ENCODE data around the gene EDN1.

The EDN1 gene

DNA sequence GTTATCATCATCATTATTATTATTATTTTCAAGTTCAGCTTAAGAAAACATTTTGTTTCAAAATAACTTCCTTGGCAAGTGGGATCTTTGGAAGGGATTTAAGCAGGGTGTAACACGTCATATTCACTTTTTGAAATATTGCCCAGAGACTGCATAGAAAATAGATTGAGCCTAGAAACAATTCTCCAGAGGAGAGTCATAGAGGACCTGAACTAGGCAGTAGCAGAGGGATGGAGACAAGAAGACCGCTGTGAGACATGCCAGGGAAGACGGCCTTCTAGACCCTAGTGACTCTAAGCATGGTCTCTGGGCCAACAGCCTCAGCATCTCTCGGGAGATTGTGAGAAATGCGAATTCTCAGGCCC, 55.5 kb downstream of the EDN1 start:
- H3K4me1 ChIP-seq (ENCODE audit: insufficient read depth, low read length), result no peaks in the 10 kb centered on the region
- H4K20me1 ChIP-seq (ENCODE audit: insufficient read depth, low read length), result no peaks in the 10 kb centered on the region
- no peaks in the 10 kb centered on the region for H3K27me3 ChIP-seq (ENCODE audit: insufficient read depth, low read length, poor library complexity)
- H3K27ac ChIP-seq (ENCODE audit: low read length), result no peak overlapping the region
- H3K9ac ChIP-seq (ENCODE audit: low read depth, low read length), result no peak overlapping the region
- no peaks in the 10 kb centered on the region for H3K36me3 ChIP-seq (ENCODE audit: insufficient read depth, low read length)
- no peak overlapping the region for H3K4me2 ChIP-seq (ENCODE audit: insufficient read depth, low read length)
- no peaks in the 10 kb centered on the region for H3K79me2 ChIP-seq (ENCODE audit: insufficient read depth, low read length)
- no peaks in the 10 kb centered on the region for H3K9me3 ChIP-seq (ENCODE audit: insufficient read depth, low read length, severe bottlenecking)
- TF ChIP-seq EZH2 (IDR thresholded peaks at IDR 0.05; ENCODE audit: borderline replicate concordance, low read depth, low read length, severe bottlenecking), result no peak
- TF ChIP-seq, protein P1, sequence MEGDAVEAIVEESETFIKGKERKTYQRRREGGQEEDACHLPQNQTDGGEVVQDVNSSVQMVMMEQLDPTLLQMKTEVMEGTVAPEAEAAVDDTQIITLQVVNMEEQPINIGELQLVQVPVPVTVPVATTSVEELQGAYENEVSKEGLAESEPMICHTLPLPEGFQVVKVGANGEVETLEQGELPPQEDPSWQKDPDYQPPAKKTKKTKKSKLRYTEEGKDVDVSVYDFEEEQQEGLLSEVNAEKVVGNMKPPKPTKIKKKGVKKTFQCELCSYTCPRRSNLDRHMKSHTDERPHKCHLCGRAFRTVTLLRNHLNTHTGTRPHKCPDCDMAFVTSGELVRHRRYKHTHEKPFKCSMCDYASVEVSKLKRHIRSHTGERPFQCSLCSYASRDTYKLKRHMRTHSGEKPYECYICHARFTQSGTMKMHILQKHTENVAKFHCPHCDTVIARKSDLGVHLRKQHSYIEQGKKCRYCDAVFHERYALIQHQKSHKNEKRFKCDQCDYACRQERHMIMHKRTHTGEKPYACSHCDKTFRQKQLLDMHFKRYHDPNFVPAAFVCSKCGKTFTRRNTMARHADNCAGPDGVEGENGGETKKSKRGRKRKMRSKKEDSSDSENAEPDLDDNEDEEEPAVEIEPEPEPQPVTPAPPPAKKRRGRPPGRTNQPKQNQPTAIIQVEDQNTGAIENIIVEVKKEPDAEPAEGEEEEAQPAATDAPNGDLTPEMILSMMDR (IDR thresholded peaks at IDR 0.05; ENCODE audit: borderline replicate concordance, extremely low read depth, low read length, poor library complexity, severe bottlenecking), result no peak
- no peak overlapping the region for H2AFZ ChIP-seq (ENCODE audit: low read depth, low read length)
- no peak overlapping the region for H3K4me3 ChIP-seq (ENCODE audit: low read depth in 1 of 2, low read length in 2 of 2)
- DNase-seq (no peak), ATAC-seq (ENCODE audit: insufficient read depth, low read depth) (no peak)

Measured in DND-41 (cell line).